ENCODE data around the gene PPP1R27. TPM values are rescaled to one million over a fixed set of nuclear protein-coding genes. Genes with fewer than 3 reads are reported as not detected.

The PPP1R27 gene
- total RNA-seq, 1 donor from 2014 or later, result not detected

GRCh38 chr17:81813861-81814683, 20.8 kb downstream of the PPP1R27 start:
- no peak for TF ChIP-seq POLR2AphosphoS5 (IDR thresholded peaks at IDR 0.05; ENCODE audit: insufficient read depth in 1 of 2, low read depth in 1 of 2)
- no peak for TF ChIP-seq CTCF (IDR thresholded peaks at IDR 0.05)
- TF ChIP-seq POLR2A (IDR thresholded peaks at IDR 0.05), result no peak
- Histone ChIP-seq H3K4me3 (no peak overlapping the region), H3K9me3 (no peaks in the 10 kb centered on the region), H3K27ac (no peak overlapping the region), H3K4me1 (no peaks in the 10 kb centered on the region), H3K36me3 (no peaks in the 10 kb centered on the region), H3K27me3 (no peaks in the 10 kb centered on the region)
- DNase-seq (ENCODE audit: extremely low spot score in 2 of 2), result no peak
- intact Hi-C loops (cut with DNase I), result no loop called here

DNA sequence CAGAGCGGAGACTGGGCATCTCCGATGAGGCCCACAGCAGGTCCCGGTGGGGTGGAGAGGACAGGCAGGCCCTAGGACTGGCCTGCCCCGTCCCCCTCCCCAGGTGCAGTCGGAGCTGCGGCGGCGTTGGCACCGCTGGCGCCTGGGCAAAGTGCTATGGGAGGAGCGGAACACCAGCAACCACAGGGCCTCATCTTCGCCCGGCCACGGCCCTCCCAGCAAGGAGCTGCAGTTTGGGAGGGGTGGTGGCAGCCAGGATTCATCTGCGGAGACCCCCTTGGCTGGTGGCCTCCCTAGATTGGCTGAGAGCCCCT, 21.5 kb downstream of the PPP1R27 start:
- H3K27ac ChIP-seq, result no peak overlapping the region
- no peaks in the 10 kb centered on the region for H3K27me3 ChIP-seq
- TF ChIP-seq CTCF (IDR thresholded peaks at IDR 0.05) (no peak), POLR2AphosphoS5 (IDR thresholded peaks at IDR 0.05; ENCODE audit: insufficient read depth in 1 of 2, low read depth in 1 of 2) (no peak), POLR2A (IDR thresholded peaks at IDR 0.05) (no peak)
- no peak overlapping the region for H3K4me3 ChIP-seq
- intact Hi-C loops (cut with DNase I), result no loop called here
- H3K4me1 ChIP-seq, result no peaks in the 10 kb centered on the region
- no peaks in the 10 kb centered on the region for H3K9me3 ChIP-seq
- no peaks in the 10 kb centered on the region for H3K36me3 ChIP-seq
- DNase-seq (ENCODE audit: extremely low spot score in 2 of 2), result no peak

DNA sequence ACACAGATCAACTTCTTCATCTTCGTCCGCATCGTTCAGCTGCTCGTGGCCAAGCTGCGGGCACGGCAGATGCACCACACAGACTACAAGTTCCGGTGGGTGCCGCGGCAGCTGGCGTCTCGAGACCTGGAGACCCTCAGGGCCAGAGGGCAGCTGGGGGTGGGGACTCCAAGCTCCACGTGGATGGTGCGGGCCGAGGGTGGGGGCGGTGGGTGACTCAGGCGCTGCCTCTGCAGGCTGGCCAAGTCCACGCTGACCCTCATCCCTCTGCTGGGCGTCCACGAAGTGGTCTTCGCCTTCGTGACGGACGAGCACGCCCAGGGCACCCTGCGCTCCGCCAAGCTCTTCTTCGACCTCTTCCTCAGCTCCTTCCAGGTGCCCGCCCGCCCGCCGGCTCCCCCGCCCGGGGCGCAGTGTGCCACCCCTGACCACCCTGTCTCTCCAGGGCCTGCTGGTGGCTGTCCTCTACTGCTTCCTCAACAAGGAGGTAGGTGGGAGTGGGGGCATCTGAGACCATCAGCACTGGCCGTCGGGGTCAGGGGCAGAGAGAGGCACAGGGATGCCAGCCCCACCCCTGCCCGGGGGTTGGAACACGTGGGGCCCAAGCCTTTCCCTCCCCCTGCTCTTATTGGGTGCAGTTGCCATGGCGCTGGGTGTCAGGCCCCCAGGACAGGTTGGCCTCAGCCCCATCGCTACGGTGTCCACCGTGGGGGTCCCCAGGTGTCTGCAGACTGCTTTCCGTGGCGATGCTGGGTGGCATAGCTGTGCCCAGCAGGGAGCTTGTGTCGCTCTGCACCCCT, 22.1 kb downstream of the PPP1R27 start:
- DNase-seq (ENCODE audit: extremely low spot score in 2 of 2), result no peak
- Histone ChIP-seq H3K27ac (no peak overlapping the region), H3K4me3 (no peak overlapping the region), H3K36me3 (no peaks in the 10 kb centered on the region), H3K4me1 (no peaks in the 10 kb centered on the region), H3K9me3 (no peaks in the 10 kb centered on the region), H3K27me3 (no peaks in the 10 kb centered on the region)
- intact Hi-C loops (cut with DNase I), result no loop called here
- no peak for TF ChIP-seq POLR2AphosphoS5 (IDR thresholded peaks at IDR 0.05; ENCODE audit: insufficient read depth in 1 of 2, low read depth in 1 of 2)
- TF ChIP-seq POLR2A (IDR thresholded peaks at IDR 0.05), result no peak
- TF ChIP-seq CTCF (IDR thresholded peaks at IDR 0.05), result no peak

- no peak for DNase-seq (ENCODE audit: extremely low spot score in 2 of 2)
- intact Hi-C loops (cut with DNase I), result no loop called here
- Histone ChIP-seq H3K27me3 (no peaks in the 10 kb centered on the region), H3K27ac (no peak overlapping the region), H3K9me3 (no peaks in the 10 kb centered on the region), H3K4me3 (no peak overlapping the region), H3K4me1 (no peaks in the 10 kb centered on the region), H3K36me3 (no peaks in the 10 kb centered on the region)
- TF ChIP-seq POLR2A (IDR thresholded peaks at IDR 0.05) (no peak), CTCF (IDR thresholded peaks at IDR 0.05) (no peak), POLR2AphosphoS5 (IDR thresholded peaks at IDR 0.05; ENCODE audit: insufficient read depth in 1 of 2, low read depth in 1 of 2) (no peak)
Measured at GRCh38 chr17:81811705-81812570, 22.9 kb downstream of the PPP1R27 start.

All from vagina (tissue), 2 donors.